Right lobe of liver (tissue), 6 donors: ENCODE measurements around the gene TNS4. TPM values are rescaled to one million over a fixed set of nuclear protein-coding genes. Genes with fewer than 3 reads are reported as not detected.

Experiments used
- ATAC-seq, 4 donors: fragments of 200-7000 bp; cut with Tn5 transposase; one replicate each; pipeline ENCODE4 v1.9.1; 2020; ENCODE audit warnings: mild to moderate bottlenecking in 4 of 4, moderate library complexity in 4 of 4
- DNase-seq, 3 donors: peaks; one replicate each; pipeline ENCODE4 v3.0.0-alpha.2; 2020
- H3K27ac ChIP-seq, 3 donors: fragments of 200-600 bp; one replicate each; pipeline ENCODE4 v1.8.0; 2022
- H3K27me3 ChIP-seq, 2 donors: fragments of 200-600 bp; one replicate each; pipeline ENCODE4 v1.8.0; 2022
- H3K36me3 ChIP-seq, 4 donors: fragments of 200-600 bp; sonication (generic) in 1 of 4; one replicate each; pipeline versions ENCODE4 v1.5.1 to v1.8.0; 2017 to 2022; ENCODE audit warnings: control low read depth in 1 of 4
- H3K4me1 ChIP-seq, 4 donors: fragments of 200-600 bp; sonication (generic) in 1 of 4; one replicate each; pipeline versions ENCODE4 v1.5.1 to v1.8.0; 2017 to 2022; ENCODE audit warnings: control low read depth in 1 of 4
- H3K4me3 ChIP-seq, 3 donors: fragments of 200-600 bp; one replicate each; pipeline ENCODE4 v1.8.0; 2022
- H3K9me3 ChIP-seq, 4 donors: fragments of 200-600 bp; sonication (generic) in 1 of 4; one replicate each; pipeline versions ENCODE4 v1.5.1 to v1.8.0; 2017 to 2022; ENCODE audit warnings: control low read depth in 1 of 4
- POLR2A ChIP-seq: fragments of 450-650 bp; IDR thresholded peaks from one replicate; pipeline ENCODE4 v1.6.1; 2017; ENCODE audit warnings: antibody characterized with exemption, mild to moderate bottlenecking
- WGBS: methylation state at CpG from one replicate; pipeline ENCODE4 v1.1.6; 2018; ENCODE audit warnings: low coverage, low lambda C conversion rate; ENCODE audit not compliant: insufficient coverage; ENCODE audit errors: missing lambda C conversion rate; 5-methylcytosine and 5-hydroxymethylcytosine counted together
- intact Hi-C, 2 donors: fragments of 100-400 bp; cut with DNase I; formaldehyde crosslinking; loops; one replicate each; pipeline versions ENCODE4 v1.11.2 to v1.14.1; 2022
- total RNA-seq, 6 experiments: library from RNA; depleted of rRNA in 2 of 6; stranded (reverse); fragments of >200 nt in 2 of 6; fragmentation: NEBNext Ultra II Directional in 3 of 6; extraction: Animal tissue kit (Norgen Biotek cat#: 25700) in 3 of 6; gene quantifications; one replicate each; pipeline versions ENCODE4 v1.1.0 to v1.2.4, GENCODE V29; 2016 to 2023
- TF ChIP-seq, protein P1 (sequence below), 4 donors: fragments of 200-600 bp in 3 of 4; fragments of 450-650 bp in 1 of 4; IDR thresholded peaks; one replicate each; pipeline versions ENCODE4 v1.5.1 to v1.8.0; 2016 to 2022; ENCODE audit warnings: antibody characterized with exemption in 4 of 4, mild to moderate bottlenecking in 2 of 4
- donor health status: DM: no; HTN: yes; CAD: no.
- donor health status: DM: no; HTN: no; CAD: no.
- donor health status: DM: no; HTN: no; CAD: no.
- donor health status: DM: no; HTN: yes; CAD: no.
- donor health status: DM: no; HTN: yes; CAD: no.

TNS4 gene
- total RNA-seq, 6 experiments from 2014 or later, result not detected

DNA sequence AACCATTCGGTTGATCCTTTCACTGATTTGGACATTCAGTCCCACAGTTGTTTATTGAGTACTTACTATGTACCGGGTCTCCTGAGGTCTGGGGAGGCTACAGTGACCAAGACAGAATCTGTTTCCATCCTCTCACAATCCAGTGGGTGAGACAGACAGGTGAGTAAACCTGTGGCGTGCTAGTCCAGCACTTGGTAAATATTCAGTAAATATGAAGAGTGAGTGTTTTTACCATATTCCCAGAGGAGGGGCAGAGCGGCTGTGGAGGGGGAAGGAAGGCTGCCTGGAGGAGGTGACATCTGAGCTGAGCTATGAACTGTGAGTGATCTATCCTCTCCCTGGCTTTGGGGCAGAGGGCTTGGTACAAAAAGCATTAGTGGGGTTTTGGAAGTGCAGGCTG is 32.5 kb upstream of the TNS4 start:
- ATAC-seq, result no peak
- Histone ChIP-seq H3K27me3 (no peaks in the 10 kb centered on the region), H3K27ac (no peak overlapping the region), H3K36me3 (no peaks in the 10 kb centered on the region), H3K4me1 (peaks cover 0 to 26% (median 10%) of the 10 kb centered on the region in 4 donors), H3K9me3 (no peaks in the 10 kb centered on the region), H3K4me3 (no peak overlapping the region)
- WGBS, result 53% methylated on average over 4 of the region's 4 CpGs
- TF ChIP-seq POLR2A, result no peak
- TF ChIP-seq, protein P1, sequence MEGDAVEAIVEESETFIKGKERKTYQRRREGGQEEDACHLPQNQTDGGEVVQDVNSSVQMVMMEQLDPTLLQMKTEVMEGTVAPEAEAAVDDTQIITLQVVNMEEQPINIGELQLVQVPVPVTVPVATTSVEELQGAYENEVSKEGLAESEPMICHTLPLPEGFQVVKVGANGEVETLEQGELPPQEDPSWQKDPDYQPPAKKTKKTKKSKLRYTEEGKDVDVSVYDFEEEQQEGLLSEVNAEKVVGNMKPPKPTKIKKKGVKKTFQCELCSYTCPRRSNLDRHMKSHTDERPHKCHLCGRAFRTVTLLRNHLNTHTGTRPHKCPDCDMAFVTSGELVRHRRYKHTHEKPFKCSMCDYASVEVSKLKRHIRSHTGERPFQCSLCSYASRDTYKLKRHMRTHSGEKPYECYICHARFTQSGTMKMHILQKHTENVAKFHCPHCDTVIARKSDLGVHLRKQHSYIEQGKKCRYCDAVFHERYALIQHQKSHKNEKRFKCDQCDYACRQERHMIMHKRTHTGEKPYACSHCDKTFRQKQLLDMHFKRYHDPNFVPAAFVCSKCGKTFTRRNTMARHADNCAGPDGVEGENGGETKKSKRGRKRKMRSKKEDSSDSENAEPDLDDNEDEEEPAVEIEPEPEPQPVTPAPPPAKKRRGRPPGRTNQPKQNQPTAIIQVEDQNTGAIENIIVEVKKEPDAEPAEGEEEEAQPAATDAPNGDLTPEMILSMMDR (IDR thresholded peaks at IDR 0.05), result no peak
- no peak for DNase-seq
- intact Hi-C loops, result loop anchor here (10.0 kb wide), 2 partner anchors 69 to 89 kb away; partner anchors contain the start of gene IGFBP4 (in 1 of the 2)

DNA sequence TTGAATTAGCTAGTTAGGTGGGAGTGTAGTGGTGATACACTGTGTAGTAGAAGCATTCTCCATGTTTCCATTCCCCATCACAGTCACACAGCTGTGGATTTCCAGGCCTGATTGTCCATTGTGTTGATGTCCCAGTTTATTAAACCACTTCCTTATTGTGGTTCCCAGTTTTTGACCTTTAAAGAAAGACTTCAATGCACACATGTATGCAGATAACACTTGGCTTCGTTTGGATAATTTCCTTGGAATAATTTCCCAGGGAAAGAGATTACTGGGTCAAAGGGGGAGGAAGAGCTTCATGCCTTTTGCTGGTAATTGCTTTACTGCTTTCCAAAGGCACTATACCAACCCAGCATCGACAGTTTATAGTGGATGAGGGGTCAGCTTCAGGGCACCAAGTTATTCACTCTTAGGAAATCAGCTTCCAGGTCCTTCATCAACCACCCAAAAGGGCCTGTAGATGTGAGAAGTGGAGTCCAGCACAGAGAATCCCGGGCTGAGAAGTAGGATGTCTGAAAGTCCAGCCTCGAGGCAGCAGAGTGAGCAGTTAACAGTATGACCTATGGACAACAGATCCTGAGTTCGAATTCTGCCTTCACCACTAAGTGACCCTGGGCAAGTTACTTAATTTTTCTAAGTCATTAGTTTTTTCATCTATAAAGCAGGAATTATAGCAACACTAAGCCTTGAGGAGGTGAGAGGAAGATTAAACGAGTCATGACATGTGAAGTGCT is 31.3 kb upstream of the TNS4 start:
- Histone ChIP-seq H3K27ac (no peak overlapping the region), H3K4me1 (peaks cover 0 to 14% (median 6%) of the 10 kb centered on the region in 4 donors), H3K9me3 (no peaks in the 10 kb centered on the region), H3K36me3 (no peaks in the 10 kb centered on the region), H3K4me3 (no peak overlapping the region), H3K27me3 (no peaks in the 10 kb centered on the region)
- WGBS, result 28% methylated on average over 6 of the region's 6 CpGs
- DNase-seq, result peak in 1 of 3 donors; percentile 25
- ATAC-seq, result peak; percentile 4 to 30 (median 14)
- no peak for TF ChIP-seq POLR2A
- TF ChIP-seq, protein P1 (IDR thresholded peaks at IDR 0.05), result no peak
- intact Hi-C loops, result loop anchor here (10.0 kb wide), 2 partner anchors 68 to 88 kb away; partner anchors contain the start of gene IGFBP4 (in 1 of the 2)

DNA sequence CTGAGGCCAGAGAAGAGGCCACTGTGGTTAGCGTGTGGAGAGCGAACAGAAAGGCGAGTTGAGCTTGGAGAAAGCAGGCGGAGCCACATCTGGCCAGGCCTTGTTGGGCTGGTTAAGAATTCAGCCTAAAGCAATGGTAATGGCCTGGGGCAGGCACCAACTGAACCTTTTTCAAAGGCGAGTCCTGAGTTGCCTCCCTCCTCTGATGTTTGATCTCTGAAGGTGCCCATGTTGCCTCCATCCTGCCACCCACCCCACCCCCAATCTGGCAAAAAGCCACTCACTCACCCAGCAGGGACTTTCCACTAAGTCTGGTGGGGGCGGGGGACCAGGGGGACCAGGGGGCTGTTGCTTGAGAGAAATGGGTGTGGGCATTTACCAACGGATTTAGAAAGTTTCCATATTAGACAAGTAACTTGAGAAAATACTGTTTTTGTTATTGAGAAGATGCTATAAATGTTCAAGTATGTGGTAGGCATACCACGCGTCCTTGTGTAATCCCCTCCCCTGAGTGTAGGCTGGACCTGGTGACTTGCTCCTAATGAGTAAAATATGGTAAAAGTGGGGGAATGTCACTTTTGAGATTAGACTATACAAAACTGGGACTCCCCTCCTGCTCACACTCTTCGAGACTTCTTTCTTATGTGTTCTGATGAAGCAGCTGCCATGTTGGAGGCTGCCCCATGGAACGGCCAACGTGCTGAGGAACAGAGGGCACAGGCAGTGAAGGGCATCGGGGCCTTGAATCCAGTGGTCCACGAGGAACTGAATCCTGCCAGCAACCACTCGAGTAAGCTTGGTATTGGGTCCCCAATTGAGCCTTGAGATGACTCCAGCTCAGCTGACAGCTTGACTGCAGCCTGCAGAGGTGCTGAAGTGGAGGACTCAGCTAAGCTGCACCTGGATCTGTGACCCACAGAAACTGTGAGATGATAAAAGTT is 29.9 kb upstream of the TNS4 start:
- no peak for TF ChIP-seq POLR2A
- TF ChIP-seq, protein P1 (IDR thresholded peaks at IDR 0.05), result no peak
- H3K4me1 ChIP-seq, result peaks cover 0 to 5% (median 2%) of the 10 kb centered on the region in 4 donors
- DNase-seq (no peak), ATAC-seq (no peak)
- H3K36me3 ChIP-seq, result no peaks in the 10 kb centered on the region
- H3K9me3 ChIP-seq, result no peaks in the 10 kb centered on the region
- no peaks in the 10 kb centered on the region for H3K27me3 ChIP-seq
- 82% methylated on average over 7 of the region's 15 CpGs for WGBS
- intact Hi-C loops, result loop anchor here (10.0 kb wide), 2 partner anchors 67 to 87 kb away; partner anchors contain the start of gene IGFBP4 (in 1 of the 2)
- H3K4me3 ChIP-seq, result no peak overlapping the region
- no peak overlapping the region for H3K27ac ChIP-seq

DNA sequence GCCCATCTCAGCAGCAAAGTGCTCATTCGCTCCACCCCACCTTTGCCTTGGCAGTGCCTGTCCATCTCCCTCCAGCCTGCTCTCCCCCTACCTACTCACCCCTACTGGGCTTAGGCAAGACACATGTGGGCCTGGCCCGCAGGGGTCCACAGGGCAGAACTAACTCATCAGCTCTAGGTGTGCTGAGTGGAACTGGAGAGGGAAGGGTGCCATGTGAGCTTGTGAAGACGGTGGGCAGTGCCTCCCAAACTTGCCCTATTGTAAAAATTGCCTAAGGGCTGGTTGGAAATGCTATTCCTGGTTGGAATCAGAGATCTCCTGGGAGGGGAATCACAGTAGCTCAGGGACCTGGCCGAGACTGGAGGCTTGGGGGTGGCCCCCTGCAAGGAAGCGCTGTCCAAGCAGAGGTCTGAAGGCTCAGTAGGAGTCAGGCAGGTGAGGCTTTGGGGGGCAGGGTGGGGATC is 29.1 kb upstream of the TNS4 start:
- no peaks in the 10 kb centered on the region for H3K27me3 ChIP-seq
- intact Hi-C loops, result loop anchor here (10.0 kb wide), 2 partner anchors 66 to 86 kb away; partner anchors contain the start of gene IGFBP4 (in 1 of the 2)
- no peak overlapping the region for H3K4me3 ChIP-seq
- no peak for TF ChIP-seq POLR2A
- TF ChIP-seq, protein P1 (IDR thresholded peaks at IDR 0.05), result no peak
- no peaks in the 10 kb centered on the region for H3K36me3 ChIP-seq
- H3K27ac ChIP-seq, result no peak overlapping the region
- H3K9me3 ChIP-seq, result no peaks in the 10 kb centered on the region
- H3K4me1 ChIP-seq, result peaks cover 0 to 8% (median 2%) of the 10 kb centered on the region in 4 donors
- 98% methylated on average over 5 of the region's 5 CpGs for WGBS
- DNase-seq, result peak in 1 of 3 donors; percentile 36
- ATAC-seq, result no peak
